D341Med (cell line): ENCODE results near the gene THAP10.
"Not testable (repeated sequence)": the region's sequence is repeated elsewhere in the genome, so short reads cannot be mapped to it uniquely, and the experiment has no call there.

Experiments used
- DNase-seq: peaks from one replicate; pipeline ENCODE4 v3.0.0; 2012; ENCODE audit warnings: low spot score

The THAP10 gene

GRCh38 chr15:70876683-70877082 is 15.6 kb downstream of the THAP10 start:
- DNase-seq = no peak

GRCh38 chr15:70876011-70876410 is 16.2 kb downstream of the THAP10 start:
- no peak for DNase-seq

DNA sequence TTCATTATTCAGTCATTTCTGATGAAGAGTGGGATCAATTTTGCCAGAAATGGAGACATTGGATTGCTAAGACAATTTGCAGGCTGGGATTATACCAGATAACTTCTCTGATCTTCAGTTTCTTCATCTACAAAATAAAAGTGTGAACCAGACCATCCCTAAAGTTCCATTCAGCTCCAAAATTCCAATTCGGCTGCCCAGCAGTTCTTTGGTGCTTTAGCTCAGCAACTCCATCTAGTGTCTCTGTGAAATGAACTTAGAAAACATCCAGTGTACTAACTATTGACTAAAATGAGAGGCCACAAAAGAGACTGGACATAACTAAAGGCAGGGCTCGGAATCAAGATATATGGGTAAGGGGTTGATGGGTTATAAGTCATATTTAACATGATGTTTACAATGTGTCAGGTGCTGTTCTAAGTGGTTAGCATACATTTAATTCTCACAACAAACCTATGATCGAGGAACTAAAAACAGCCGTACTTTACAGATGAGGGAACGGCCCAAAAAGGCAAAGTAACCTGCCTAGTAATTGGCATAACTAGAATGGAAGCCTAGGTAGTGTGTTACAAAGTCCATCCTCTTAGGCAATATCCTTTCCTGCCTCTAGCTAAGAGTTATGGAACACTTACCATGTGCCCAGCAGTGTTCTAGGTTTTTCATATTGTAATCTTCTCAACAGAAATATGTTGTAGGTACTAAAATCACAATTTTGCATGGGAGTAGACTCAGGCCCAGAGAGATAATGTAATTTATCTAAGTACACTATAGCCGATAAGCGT is 17.0 kb downstream of the THAP10 start:
- DNase-seq = no peak

DNA sequence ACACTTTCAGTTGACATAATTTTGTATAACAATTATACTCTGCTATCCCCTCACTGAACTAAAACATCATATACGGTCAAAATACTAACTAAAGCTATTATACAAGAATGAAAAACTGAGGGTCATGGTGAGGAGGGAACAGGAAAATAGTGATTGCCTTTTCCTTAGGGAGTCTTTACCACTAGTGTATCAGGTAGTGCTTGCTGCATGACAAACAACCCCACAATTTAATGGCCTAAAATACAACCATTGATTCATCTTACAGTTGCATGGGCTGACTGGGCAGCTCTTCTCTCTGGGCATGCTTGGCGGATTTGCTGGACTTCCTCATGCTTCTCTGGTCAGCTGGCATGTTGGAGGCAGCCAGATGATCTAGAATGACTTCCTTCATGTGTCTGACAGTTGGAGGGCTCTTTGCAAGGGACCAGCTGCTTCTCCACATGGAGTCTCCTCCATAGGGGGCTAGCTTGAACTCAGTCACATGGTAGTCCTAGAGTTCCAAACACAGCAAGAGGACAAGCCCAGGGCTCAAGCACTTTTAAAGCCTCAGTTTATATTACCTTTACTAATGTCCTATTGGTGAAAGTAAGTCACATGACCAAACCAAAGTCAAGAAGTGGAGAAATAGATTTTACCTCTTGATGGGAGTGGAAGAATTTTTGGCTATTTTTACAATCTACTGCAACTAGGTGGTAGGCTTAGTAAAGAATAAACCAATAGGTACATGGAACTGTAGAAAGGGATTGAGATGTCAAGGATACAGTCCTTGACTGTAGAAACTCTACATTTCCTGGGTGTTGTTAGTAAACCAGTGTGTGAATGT is 18.8 kb downstream of the THAP10 start:
- DNase-seq = no peak

DNA sequence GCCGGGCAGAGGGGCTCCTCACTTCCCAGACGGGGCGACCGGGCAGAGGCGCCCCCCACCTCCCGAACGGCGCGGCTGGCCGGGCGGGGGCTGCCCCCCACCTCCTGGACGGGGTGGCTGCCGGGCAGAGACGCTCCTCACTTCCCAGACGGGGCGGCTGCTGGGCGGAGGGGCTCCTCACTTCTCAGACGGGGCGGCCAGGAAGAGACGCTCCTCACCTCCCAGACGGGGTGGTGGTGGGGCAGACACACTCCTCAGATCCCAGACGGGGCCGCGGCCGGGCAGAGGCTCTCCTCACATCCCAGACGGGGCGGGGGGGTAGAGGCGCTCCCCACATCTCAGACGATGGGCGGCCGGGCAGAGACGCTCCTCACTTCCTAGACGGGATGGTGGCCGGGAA is 20.7 kb downstream of the THAP10 start:
- DNase-seq = not testable (repeated sequence)

DNA sequence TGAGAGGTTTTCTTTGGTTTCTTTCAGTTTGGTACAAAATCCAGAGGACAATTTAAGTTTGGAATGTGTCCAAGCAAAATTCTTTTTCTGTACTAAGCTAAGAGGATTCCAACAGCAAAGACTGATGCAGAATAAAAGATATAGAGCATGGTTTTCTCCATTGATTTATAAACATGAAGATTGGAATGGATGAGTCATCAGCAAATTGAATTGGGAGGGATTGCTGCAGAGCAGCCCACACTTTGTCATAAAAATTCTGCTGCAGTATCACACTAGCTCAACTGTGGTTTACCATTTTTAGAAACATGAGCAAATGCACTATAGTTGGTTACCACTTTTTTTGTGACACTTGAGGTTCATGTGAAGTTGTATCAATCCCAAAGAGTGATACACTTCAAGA is 22.2 kb downstream of the THAP10 start:
- no peak for DNase-seq

- no peak for DNase-seq
Measured at GRCh38 chr15:70869346-70869745, 22.9 kb downstream of the THAP10 start.

GRCh38 chr15:70867911-70868467 is 24.2 kb downstream of the THAP10 start:
- no peak for DNase-seq

DNA sequence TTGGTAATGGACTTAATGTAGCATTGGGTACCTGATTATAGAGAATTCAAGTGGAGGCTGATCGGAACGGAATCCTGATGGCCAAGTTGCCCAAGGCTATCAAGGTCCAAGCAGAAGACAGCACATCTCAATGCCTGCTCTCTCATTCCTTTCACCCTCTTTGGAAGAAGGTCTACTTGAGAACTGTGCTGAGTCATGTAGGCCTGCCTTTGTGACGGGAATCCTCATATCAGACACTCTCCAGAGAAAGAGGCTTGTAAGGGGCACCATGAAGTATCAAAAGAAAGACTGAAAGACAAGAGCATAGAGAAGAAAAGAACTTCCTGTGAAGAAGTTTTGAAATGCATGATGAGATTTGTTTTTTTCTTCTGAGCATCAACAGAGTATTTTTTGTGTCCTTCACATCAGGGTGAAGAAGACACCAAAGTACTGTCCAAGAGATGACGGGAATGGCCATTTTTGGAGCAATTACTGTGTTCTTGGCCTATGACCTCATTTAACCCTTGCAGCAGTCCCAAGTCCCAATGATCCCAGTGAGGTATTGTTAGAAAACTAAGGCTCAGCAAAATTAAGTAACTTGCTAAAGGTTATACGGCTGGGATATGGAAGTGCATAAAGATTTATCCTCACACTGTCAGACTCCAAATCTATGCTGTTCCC is 25.1 kb downstream of the THAP10 start:
- no peak for DNase-seq

DNA sequence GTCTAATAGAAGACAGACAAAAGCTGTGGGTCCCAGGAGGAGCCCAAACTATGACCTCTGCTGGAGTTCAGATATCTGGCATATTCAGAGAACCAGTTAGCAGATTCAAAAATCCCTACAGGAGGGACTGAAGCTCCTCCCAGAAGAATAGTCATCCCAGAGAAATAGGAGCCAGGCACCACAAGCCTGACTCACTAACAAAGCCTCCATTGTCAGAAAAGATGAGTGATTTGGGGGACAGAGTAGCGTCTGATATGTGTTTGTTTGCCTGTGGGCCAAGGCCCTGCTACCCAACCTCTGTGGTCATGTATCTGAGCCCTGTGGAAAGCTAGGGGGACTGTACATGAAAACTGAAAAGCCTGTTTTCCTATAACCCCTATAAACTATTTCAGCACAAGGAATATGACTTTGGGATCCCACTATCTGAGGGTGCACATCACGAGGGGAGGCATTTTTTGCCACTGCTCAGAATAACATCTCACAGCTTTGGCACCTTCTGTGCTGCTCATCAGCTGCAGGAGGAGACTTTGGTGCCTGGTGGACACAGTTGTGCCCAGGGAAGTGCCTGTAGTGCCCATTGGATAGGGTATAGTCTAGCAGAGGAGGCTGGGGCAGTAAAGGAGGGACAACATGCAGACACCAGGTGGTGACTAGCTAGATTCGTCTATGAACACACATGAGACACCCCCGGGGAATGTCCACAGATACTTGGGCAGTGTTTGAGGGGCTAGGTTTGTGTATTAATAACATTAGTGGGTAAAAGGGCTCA is 28.6 kb downstream of the THAP10 start:
- DNase-seq = no peak

DNA sequence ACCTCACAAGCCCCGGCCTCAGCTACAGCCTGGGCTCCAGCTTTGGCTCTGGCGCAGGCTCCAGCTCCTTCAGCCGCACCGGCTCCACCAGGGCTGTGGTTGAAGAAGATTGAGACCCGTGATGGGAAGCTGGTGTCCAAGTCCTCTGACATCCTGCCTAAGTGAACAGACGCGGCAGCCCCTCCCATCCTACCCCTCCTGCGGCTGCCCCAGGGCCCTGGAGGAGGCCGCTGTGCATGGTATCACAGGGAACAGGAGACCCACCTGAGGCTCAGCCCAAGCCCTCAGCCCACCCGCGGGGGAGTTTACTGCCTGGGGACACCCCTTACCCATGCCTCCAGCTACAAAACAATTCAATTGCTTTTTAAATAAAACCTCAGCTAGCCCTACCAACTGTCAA is 32.2 kb downstream of the THAP10 start:
- no peak for DNase-seq

GRCh38 chr15:70859322-70859908 is 32.8 kb downstream of the THAP10 start:
- DNase-seq = no peak

DNA sequence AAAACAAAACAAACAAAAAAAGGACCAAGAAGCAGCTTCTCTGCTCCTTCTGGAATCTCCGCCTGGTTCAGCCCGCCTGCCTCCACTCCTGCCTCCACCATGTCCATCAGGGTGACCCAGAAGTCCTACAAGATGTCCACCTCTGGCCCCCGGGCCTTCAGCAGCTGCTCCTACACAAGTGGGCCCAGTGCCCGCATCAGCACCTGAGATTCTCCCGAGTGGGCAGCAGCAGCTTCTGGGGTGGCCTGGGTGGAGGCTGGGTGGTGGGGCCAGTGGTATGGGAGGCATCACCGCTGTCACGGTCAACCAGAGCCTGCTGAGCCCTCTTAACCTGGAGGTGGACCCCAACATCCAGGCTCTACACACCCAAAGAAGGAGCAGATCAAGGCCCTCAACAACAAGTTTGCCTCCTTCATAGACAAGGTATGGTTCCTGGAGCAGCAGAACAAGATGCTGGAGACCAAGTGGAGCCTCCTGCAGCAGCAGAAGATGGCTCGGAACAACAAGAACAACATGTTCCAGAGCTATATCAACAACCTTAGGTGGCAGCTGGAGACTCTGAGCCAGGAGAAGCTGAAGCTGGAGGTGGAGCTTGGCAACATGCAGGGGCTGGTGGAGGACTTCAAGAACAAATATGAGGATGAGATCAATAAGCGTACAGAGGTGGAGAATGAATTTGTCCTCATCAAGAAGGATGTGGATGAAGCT is 33.5 kb downstream of the THAP10 start:
- DNase-seq = not testable (repeated sequence)

- DNase-seq = no peak
Measured at GRCh38 chr15:70857562-70858285, 34.5 kb downstream of the THAP10 start.

DNA sequence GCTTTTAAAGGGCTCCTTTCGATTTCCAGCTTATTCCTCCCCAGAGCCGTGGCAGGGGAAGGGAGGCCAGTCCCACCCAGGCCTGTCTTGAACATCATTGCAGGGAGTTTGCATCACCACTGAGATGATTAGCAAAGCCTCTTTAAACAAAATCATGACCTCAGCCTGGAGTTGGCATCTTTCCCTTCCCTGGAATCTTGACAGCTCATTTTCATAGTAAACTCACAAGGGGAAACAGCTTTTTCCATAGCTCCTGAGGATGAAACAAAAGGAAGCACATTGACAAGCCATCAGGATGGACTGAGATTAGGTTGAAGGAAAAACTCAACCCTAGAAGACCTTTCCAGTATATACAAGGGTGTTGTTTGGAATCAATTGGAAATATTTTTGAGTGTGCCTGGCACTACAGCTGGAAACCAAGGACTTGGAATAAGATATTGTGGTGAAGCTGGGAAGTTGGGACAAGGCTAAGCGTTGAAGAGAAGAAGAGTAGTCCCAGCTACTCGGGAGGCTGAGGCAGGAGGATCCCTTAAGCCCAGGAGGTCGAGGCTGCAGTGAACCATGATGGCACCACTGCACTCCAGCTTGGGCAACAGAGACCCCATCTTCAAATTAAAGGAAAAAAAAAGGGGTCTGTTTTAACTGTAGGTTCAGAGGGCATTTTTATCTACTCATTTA is 35.2 kb downstream of the THAP10 start:
- no peak for DNase-seq

- no peak for DNase-seq
Measured at GRCh38 chr15:70856177-70856883, 35.9 kb downstream of the THAP10 start.

DNA sequence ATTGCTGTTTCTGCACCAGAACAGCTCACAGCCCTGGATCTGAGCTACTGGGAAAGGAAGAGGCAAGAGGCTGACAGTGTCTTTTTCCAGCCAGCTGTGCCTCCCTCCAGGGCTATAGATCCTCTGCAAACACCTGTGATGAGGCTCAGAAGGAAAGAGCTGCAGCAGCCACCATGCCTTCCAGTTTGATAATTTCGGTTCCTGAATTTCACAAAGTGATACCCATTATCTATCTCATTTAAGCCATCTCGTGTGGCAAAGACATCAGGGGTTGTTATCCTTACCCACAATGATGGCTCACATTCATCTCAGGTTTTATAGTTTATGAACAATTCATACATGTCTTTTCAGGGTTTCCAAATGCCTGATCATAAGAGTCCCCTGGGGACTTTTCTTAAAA is 36.5 kb downstream of the THAP10 start:
- no peak for DNase-seq

GRCh38 chr15:70854666-70854976 is 37.6 kb downstream of the THAP10 start:
- no peak for DNase-seq
